RWPE2 (cell line): ENCODE measurements around the gene GLS.

Source experiments
- ATAC-seq: fragments of 200-7000 bp; cut with Tn5 transposase; 3 replicates; pipeline ENCODE4 v1.9.1; 2021; ENCODE audit warnings: low read depth
- DNase-seq: peaks from one replicate; pipeline ENCODE4 v3.0.0-alpha.2; 2020; ENCODE audit warnings: low spot score
- H3K27ac ChIP-seq: fragments of 450-650 bp; 2 replicates; pipeline ENCODE4 v1.5.1; 2017; ENCODE audit warnings: mild to moderate bottlenecking; ENCODE audit not compliant: poor library complexity, severe bottlenecking
- H3K27me3 ChIP-seq: fragments of 250-450 bp; sonication (Bioruptor Pico); 2 replicates; pipeline ENCODE4 v1.5.1; 2021; ENCODE audit warnings: mild to moderate bottlenecking, moderate library complexity; ENCODE audit not compliant: insufficient read depth, poor library complexity, severe bottlenecking
- H3K36me3 ChIP-seq: fragments of 250-450 bp; sonication (Bioruptor Pico); 2 replicates; pipeline ENCODE4 v1.5.1; 2020; ENCODE audit warnings: low read depth, mild to moderate bottlenecking, moderate library complexity
- H3K4me1 ChIP-seq: fragments of 250-450 bp; sonication (Bioruptor Pico); 2 replicates; pipeline ENCODE4 v1.5.1; 2021; ENCODE audit warnings: mild to moderate bottlenecking, moderate library complexity; ENCODE audit not compliant: insufficient read depth, poor library complexity, severe bottlenecking
- H3K4me3 ChIP-seq: fragments of 250-450 bp; sonication (Bioruptor Pico); 2 replicates; pipeline ENCODE4 v1.5.1; 2021; ENCODE audit warnings: mild to moderate bottlenecking, moderate library complexity; ENCODE audit not compliant: severe bottlenecking
- H3K9me3 ChIP-seq: fragments of 250-450 bp; sonication (Bioruptor Pico); 2 replicates; pipeline ENCODE4 v1.5.1; 2021; ENCODE audit warnings: mild to moderate bottlenecking, moderate library complexity; ENCODE audit not compliant: severe bottlenecking
- TF ChIP-seq, protein P1 (sequence below): fragments of 450-650 bp; IDR thresholded peaks from one replicate; pipeline ENCODE4 v1.5.1; 2017; ENCODE audit warnings: mild to moderate bottlenecking, moderate library complexity; ENCODE audit not compliant: poor library complexity, severe bottlenecking

GLS gene

GRCh38 chr2:190891372-190891771 is 10.8 kb downstream of the GLS start:
- peaks cover 83% of the 10 kb centered on the region for H3K36me3 ChIP-seq
- H3K27ac ChIP-seq, result no peak overlapping the region
- H3K27me3 ChIP-seq, result no peaks in the 10 kb centered on the region
- TF ChIP-seq, protein P1, sequence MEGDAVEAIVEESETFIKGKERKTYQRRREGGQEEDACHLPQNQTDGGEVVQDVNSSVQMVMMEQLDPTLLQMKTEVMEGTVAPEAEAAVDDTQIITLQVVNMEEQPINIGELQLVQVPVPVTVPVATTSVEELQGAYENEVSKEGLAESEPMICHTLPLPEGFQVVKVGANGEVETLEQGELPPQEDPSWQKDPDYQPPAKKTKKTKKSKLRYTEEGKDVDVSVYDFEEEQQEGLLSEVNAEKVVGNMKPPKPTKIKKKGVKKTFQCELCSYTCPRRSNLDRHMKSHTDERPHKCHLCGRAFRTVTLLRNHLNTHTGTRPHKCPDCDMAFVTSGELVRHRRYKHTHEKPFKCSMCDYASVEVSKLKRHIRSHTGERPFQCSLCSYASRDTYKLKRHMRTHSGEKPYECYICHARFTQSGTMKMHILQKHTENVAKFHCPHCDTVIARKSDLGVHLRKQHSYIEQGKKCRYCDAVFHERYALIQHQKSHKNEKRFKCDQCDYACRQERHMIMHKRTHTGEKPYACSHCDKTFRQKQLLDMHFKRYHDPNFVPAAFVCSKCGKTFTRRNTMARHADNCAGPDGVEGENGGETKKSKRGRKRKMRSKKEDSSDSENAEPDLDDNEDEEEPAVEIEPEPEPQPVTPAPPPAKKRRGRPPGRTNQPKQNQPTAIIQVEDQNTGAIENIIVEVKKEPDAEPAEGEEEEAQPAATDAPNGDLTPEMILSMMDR, result no peak
- H3K4me3 ChIP-seq, result no peak overlapping the region
- H3K4me1 ChIP-seq, result peaks cover 18% of the 10 kb centered on the region
- DNase-seq (no peak), ATAC-seq (no peak)
- no peaks in the 10 kb centered on the region for H3K9me3 ChIP-seq

GRCh38 chr2:190891889-190892288 is 11.3 kb downstream of the GLS start:
- no peak overlapping the region for H3K27ac ChIP-seq
- peaks cover 87% of the 10 kb centered on the region for H3K36me3 ChIP-seq
- H3K9me3 ChIP-seq, result no peaks in the 10 kb centered on the region
- ATAC-seq, result no peak
- TF ChIP-seq, protein P1, result no peak
- DNase-seq, result no peak
- H3K27me3 ChIP-seq, result no peaks in the 10 kb centered on the region
- no peak overlapping the region for H3K4me3 ChIP-seq
- H3K4me1 ChIP-seq, result peaks cover 13% of the 10 kb centered on the region

GRCh38 chr2:190893157-190893556 is 12.5 kb downstream of the GLS start:
- TF ChIP-seq, protein P1, result no peak
- ATAC-seq (no peak), DNase-seq (no peak)
- H3K27me3 ChIP-seq, result no peaks in the 10 kb centered on the region
- H3K4me1 ChIP-seq, result peaks cover under 1% of the 10 kb centered on the region
- H3K9me3 ChIP-seq, result no peaks in the 10 kb centered on the region
- no peak overlapping the region for H3K27ac ChIP-seq
- H3K4me3 ChIP-seq, result no peak overlapping the region
- H3K36me3 ChIP-seq, result peaks cover 84% of the 10 kb centered on the region

DNA sequence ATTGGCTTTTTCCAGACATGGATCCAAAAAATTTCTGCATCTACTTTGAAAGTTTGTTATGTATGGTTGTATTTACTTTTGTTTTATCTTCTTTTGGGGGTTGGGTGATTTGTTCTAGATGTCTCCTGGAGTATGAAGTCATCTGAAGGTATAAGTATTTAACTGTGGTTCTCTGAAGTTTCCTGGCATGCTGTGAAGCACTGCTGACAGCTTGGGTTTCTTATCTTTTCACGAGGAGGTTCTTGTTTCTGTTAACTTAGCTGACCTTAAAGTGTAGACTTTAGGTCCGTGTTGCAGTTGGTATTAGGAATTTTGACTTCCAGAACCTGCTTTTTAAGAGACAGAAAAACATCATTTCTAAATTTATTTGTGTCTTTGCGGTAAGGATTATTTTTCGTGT is 15.9 kb downstream of the GLS start:
- H3K4me1 ChIP-seq, result no peaks in the 10 kb centered on the region
- peaks cover 86% of the 10 kb centered on the region for H3K36me3 ChIP-seq
- TF ChIP-seq, protein P1, result no peak
- H3K27me3 ChIP-seq, result no peaks in the 10 kb centered on the region
- DNase-seq (no peak), ATAC-seq (no peak)
- no peak overlapping the region for H3K4me3 ChIP-seq
- no peaks in the 10 kb centered on the region for H3K9me3 ChIP-seq
- no peak overlapping the region for H3K27ac ChIP-seq

DNA sequence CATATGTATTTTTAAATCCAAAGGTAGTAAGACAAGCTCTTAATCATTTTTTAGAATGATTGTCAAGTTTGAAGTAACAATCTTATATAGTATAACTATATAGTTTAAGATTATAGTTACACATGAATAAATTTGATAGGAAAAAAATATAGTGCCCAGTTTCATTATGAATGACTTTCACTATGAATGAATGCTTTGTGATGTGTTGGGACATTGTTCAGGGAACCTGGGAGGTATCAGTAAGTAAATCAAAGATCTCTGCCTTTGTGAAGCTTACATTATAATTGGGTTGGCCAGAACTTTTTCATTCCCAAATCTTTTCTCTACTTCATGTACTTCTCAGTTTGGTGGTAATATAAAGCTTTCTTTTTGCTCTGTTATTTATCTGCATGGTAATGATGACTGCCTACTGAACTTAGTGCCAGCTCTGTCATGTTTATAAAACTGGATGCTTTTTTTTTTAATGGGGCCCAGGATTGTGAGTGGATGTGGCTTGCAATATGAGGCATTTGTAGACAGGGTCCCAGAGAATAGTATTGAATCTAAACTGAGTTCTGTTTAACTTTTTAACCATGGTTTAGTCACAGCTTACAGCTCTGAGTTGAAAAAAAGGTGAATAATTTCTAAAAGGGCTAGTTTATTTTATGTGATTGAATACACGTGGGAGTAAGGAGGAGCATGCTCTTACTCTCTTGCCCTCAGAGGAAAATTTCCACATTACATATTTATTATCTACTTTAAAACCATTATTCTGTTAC is 23.3 kb downstream of the GLS start:
- Histone ChIP-seq H3K27me3 (no peaks in the 10 kb centered on the region), H3K4me1 (no peaks in the 10 kb centered on the region), H3K27ac (no peak overlapping the region), H3K9me3 (no peaks in the 10 kb centered on the region), H3K36me3 (peaks cover 92% of the 10 kb centered on the region), H3K4me3 (no peak overlapping the region)
- TF ChIP-seq, protein P1, result no peak
- no peak for ATAC-seq
- DNase-seq, result no peak
